GM19099 (cell line): ENCODE data around the gene PRDM15.

ENCODE experiments used
- POLR2A ChIP-seq: IDR thresholded peaks from 3 replicates; pipeline ENCODE4 v1.6.1; 2011; ENCODE audit warnings: low read depth; ENCODE audit not compliant: insufficient read length; ENCODE audit errors: extremely low read depth

The PRDM15 gene

DNA sequence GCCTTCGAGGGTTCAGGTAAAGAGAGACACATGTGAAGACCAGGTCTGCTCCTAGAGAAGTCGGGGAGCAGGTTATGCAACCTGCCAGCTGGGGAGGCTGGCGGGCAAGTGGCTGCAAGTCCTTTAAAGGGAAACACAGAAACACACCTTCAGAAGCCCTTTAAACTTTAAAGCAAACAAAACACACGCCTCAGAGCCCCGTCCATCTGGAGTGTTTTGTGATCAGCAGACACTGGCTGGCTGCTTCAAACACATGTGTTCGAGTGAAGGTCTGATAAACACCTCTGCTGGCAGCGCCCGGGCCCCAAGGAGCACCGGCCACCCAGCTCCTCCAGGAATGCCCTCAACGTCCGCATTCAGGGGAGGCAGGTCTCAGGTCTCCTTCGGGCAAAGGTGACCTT lies 127.5 kb downstream of the PRDM15 start:
- no peak for TF ChIP-seq POLR2A

GRCh38 chr21:41750532-41751151 lies 128.5 kb downstream of the PRDM15 start:
- TF ChIP-seq POLR2A, result no peak

GRCh38 chr21:41750051-41750450 lies 129.1 kb downstream of the PRDM15 start:
- no peak for TF ChIP-seq POLR2A

- TF ChIP-seq POLR2A, result no peak
Measured at GRCh38 chr21:41749286-41749685, 129.9 kb downstream of the PRDM15 start.
